ENCODE data around the gene MYO9A.

The MYO9A gene

DNA sequence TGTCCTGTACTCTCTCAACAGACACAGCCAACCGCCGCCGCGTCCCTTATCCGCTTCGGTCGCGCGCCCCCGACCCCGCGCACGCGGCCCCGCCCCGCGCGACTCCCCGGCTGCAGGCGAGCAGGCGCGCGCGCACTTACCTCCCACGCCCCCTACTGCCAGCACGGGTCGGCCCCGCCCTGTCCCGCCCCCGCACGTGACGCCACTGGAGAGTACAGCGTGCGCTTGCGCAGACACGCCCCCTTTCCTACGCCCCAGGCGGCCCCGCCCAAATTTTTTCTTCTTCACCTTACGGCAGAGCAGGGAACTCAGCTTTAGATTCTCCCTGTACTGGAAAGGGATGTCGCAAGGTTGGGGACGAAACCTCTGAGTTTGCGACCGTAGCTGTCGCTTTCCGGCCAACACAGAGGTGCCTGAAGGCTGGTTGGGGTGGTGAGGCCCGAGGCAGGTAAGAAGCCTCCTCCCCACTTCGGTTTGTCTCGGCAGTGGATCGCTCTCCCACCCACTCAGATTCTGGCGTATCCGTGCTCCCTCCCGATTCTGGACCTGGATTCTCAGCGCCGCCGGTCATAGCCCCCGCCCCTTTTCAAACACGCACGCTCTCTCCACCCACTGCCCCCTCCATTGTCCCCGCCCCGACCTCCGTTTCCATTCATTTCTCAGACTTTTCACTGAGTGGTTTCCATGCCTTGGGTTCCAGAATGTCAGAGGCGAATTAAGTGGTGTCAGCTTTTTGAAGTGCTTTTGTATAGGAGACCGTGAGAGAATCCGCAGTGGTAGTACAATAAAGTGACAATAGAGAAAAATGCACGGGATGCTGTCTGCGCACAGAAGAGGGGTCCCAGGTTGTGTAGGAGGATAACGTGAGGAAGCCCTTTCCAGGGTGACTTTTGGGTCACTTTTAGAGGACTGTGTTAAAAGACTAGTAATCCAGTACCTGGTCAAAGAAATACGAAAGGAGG, at the start of gene MYO9A, which contains the start of gene SENP8:
MYO9A (minus strand) TSS at position 134 of the 962 bp plus-strand sequence. CDS start 71,587 bp downstream, outside the sequence.
SENP8 (plus strand) TSS at position 387 of the 962 bp plus-strand sequence. CDS start 21,221 bp downstream, outside the sequence.
- peak; percentile 98 for DNase-seq

GRCh38 chr15:72167445-72167844, 49.5 kb upstream of the MYO9A start:
- DNase-seq = no peak

DNA sequence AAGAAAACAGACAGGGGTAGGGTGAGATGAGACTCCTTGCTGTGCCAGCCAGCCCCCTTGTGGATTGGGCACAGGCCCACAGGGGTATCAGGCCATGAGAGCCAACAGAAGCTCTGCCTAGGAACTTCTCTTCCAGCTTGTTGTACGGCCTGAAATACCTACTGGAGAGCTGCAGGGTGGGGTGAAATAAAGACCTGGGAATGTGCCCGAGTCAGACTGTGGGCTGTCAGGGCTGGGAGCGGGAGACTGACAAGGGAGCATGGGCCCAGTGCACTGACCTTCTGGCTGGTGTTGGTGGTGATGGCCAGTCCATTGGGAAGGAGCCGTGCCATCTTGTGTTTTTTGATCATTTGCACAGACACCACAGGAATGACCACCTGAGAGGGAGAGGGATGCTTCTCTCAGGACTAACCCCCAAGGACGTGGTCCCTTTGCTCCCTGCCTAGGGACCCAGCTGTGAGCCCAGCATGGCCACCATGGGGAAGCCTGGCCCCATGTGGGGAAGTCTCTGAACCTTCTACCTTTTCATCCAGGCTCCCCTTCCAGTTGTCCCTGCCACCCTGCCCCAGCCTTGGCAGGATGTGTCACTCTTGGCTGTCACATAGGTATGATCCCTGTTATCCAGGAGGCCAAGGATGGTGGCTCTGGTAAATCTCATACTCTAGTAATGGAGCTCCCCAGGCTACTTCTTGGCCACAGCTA, 48.9 kb upstream of the MYO9A start:
- no peak for DNase-seq

- DNase-seq = no peak
These were observed 45.8 kb upstream of the MYO9A start for GRCh38 chr15:72163719-72164118.

DNA sequence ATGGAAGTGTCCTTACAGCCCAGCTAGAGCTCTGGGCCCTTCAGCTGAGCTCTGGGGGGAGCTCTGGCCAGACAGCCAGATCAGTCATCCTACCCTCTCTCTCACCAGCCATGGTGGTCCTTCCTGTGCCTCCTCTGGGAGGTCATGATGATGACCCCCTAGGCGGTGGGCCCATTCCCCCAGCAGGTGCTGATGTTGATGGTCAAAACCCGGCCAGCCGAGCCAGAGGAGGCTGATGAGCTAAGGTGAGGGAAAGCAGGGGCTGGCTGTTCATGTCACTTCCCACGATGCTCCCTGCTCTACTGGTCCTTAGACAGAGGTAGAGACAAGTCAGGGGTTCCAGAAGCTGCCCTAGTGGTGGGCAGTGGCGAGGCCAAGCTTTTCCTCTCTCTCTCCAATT, 44.6 kb upstream of the MYO9A start:
- no peak for DNase-seq

DNA sequence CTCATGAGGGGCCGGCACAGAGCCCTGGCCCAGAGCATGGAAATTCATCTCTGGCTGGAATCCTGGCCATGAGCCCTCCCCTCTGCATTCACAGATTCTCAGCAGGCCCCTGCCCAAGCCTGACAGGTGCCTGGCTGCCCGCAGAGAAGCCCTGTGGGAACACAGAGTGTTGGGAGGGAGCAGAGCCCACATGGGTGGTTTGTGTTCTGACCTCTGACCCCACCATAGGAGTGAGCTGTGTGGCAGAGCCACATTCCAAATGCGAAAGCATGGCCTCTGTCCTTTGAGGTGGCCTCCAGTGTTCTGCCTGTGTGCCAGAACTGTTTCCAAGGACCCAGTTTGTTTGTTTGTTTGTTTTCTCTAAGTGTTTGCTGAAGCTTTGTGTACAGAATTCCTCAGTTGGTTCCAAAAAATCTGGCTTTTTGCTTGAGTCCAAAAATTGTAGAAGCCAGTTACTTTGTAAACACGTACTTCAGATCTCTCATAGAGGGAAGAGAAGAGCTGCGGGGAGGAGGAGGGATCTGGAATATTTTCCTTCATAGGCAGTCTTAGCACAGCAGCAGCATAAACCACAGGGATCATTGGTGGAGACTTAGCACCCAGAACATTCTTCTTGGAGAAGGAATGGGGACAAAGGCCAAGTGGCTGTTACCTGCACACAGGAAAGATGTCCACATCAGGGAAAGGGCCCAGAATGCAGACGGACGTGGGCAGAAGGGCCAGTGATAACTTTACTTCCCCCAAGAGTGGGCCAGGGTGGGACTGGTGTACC, 43.6 kb upstream of the MYO9A start:
- no peak for DNase-seq

DNA sequence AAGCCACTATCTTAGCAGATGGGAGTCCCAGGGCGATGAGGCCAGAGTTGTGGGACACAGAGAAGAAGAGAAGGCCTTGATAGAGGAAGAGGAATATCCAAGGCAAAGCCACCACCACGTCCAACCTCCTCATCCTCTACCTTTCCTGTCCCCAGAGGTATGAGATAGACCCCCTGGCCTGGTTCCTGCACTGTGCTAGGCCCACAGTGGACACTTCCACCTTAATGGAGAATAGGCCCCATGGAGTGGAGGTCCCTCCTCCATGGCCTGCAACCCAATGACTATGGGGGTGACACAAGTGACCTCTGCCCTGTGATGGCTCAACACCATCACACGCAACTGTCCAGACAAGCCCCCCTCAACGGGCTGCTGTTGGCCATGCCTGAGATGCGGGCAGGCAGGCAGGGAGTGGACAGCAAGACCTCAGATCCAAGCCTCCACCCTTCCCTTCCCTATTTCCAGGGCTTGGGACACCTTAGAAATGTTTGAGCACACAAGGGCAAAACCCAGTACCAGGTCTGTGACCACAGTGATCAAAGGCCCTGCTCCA, 42.8 kb upstream of the MYO9A start:
- no peak for DNase-seq

- no peak for DNase-seq
These were observed 39.0 kb upstream of the MYO9A start for GRCh38 chr15:72156928-72157327.

DNA sequence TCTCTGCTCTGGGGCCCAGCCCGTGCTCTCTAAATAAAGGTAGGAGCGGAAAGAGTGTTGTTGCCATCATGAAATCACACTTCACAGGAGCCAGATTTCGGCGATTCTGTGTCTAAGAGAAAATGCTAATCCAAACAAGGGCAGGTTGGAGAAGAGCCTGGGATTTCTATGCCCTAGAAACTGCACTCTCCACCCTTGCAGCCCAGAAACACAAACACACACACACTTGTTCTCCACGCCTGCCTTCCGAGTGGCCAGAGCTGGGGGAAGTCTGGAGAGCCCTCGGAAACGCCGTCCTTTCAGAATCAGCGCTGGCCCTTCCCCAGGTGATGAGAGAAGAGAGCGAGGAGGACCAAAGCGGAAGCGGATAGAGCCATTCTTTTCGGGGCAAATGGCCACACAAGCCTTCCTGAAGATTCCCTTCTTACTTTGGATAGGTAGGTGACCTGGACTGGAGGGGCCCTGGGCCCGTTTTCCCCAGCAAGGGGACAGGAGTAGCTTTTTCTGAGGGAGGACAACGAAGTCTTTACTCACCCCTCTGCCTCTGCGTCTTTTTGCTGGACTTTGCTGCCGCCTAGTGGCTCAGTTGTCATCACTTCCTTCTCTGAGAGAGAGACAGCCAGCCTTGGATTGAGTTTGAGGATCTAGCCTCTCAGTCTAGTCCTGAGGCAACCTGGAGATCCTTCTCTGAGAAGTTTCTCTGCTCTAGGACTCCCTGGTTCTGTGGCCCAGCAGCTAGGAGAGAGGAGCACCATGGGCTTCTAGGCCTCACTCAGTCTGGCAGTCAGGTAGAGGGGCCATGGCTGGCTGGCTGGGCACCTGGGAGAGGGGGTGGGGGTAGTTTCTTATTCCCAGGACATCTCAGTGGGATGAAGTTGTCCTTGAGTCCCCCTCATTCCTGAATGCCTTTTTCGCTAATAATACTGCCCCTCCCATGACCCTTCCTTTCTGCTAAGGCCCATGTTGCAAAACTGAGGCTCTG, 38.0 kb upstream of the MYO9A start:
- peak; percentile 81 for DNase-seq

DNA sequence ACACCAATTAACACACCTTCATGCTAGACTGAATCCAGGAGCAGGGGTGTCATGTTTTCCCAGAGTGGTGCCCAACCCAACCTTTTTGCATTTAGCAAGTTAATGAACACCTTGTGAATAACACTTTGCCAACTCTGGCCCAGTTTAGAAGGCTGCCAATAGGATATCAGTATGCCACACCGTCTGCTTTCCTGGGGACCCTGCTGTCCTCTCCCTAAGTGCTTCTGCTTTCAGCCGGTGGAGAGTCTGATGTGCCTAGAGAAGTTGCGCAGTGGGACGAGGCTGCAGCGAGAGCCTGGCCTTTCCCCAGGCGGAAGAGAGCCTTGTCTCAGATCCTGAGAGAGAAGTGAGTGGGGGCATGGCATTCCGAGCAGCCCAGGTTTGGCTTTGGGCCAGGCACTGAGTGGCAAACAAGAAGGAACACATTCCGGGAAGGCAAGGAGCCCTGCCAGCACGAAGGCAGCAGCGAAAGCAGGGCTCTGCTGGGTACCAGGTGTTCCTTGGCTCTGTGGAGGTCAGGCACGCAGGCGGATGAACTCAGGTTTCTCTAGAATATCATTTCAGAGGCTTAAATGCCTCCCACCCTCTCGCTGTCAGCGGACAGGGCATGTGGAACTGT, 37.2 kb upstream of the MYO9A start:
- DNase-seq = peak; percentile 80

- DNase-seq = no peak
These were observed 36.4 kb upstream of the MYO9A start for GRCh38 chr15:72154316-72154715.

DNA sequence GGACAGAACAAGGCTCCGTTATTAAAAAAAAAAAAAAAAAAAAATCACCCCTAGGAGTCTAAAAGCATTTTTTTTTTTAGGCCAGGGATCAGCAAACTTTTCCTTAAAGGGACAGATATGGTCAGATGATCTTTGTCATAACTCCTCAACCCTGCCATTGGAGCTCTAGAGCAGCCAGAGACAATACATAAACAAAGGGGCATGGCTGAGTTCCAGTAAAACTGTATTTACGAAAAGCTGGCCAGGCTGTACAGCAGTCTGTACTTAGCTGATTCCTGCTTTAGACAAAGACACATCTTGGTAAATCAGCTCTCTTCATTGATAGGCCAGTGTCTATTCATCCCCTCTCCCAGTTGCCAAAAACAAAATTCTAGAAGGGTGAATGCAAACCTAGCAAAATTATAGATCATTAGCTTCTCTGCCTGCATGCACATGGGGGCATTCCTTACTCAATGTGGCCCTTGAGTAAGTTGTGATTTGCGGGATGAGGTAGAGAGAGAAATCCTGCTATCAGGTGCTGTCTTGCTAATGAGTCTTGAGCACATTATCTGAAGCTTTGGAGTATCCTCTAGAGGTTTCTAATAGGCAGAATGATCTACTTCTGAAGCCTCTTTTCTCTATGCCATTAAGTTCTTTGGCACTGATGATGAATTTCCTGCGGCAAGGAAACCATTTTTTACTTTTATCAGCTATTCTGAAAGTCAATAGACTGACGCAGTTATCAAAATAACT, 35.5 kb upstream of the MYO9A start:
- DNase-seq = peak; percentile 40

GRCh38 chr15:72147418-72147817, 29.5 kb upstream of the MYO9A start:
- DNase-seq = no peak

DNA sequence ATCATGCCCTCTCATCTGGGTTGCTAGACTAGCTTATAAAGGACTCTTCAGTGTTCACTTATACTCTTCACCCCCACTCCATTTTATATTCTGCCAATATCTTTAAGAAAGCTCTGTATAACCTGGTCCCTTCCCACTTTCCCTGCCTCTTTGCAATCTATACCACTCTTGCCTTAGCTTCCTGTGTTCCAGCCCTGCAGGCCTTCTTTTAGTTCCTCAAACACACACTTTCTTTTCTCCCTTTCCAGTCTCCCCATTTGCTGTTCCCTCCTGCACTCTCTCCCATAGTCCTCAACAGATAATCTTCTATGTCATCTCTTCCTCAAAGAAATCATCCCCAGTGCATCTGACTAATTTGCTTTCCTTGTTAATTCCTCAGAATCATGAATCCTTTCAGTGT, 29.0 kb upstream of the MYO9A start:
- no peak for DNase-seq

DNA sequence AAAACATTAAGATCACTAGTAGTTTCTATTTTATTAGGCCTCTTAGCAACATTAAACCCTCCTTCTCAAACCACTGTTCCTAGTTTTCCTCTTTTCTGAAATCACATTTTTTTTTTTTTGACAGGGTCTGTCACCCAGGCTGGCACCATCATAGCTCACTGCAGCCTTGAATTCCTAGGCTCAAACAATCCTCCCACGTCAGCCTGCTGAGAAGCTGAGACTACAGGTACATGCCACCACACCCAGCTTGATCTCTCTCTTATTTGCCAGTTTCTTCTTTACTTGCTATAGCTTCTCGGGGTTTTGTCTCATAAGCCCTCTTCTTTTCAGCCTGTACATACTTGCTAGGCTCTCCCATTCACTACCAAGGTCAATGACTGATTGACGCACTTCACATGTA, 28.3 kb upstream of the MYO9A start:
- DNase-seq = no peak

DNA sequence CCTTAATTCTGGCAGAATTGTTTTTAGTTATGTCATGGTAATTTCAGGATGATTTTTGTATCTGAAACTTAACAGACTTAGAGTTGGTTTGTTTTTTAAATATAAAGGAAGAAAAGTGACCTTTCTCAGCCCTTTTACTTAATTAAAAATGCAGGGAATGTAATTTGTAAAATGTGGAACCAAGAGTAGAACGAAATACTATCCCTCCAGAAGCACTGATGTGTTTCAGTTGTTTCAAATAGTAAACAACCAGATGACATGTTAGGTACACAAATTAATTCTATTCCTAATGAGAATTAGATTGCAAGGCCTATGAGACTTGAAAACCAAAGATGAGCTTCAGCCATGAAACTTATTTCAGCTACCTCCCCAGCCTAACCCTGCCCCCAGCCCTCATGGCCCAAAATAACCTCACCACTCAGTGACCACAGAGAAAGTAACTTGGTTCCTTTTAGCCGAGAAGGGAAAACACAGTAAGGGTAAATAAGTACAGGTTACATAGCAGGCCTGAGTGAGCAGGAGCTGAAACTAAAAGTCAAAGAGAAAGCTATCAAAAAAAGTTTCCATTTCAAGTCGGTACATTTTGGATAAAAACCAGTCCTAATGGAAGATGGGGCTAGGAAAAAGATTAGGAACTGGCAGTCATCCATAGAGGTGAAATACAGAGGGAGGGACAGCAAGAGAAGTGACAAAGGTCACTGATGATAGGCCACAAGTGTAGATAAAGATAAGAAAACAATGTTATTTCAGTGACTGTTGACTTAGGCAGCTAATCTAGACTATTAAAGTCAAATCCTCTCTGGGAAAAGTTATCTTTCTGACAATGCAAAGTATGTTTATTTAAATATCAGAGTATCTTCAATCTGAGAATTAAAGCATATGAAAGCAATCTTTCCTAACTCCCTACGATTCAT, 23.5 kb upstream of the MYO9A start:
- no peak for DNase-seq

- no peak for DNase-seq
These were observed 22.1 kb upstream of the MYO9A start for GRCh38 chr15:72140088-72140487.

GRCh38 chr15:72139667-72140066, 21.7 kb upstream of the MYO9A start:
- no peak for DNase-seq

All from COR-L47 (cell line).